Activated CD4-positive, alpha-beta T cell treated with anti-CD3 and anti-CD28 coated beads, Interleukin-2, Interleukin-6, amounts not matched to agents 100 ng/mL and 50 ng/mL, durations not matched to agents 16 hours and 8 hours (primary cell): ENCODE data around the gene ATP5PB.

Experiments used
- DNase-seq: peaks from one replicate; pipeline ENCODE4 v3.0.0-alpha.2; 2020

ATP5PB gene, protein sequence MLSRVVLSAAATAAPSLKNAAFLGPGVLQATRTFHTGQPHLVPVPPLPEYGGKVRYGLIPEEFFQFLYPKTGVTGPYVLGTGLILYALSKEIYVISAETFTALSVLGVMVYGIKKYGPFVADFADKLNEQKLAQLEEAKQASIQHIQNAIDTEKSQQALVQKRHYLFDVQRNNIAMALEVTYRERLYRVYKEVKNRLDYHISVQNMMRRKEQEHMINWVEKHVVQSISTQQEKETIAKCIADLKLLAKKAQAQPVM

DNA sequence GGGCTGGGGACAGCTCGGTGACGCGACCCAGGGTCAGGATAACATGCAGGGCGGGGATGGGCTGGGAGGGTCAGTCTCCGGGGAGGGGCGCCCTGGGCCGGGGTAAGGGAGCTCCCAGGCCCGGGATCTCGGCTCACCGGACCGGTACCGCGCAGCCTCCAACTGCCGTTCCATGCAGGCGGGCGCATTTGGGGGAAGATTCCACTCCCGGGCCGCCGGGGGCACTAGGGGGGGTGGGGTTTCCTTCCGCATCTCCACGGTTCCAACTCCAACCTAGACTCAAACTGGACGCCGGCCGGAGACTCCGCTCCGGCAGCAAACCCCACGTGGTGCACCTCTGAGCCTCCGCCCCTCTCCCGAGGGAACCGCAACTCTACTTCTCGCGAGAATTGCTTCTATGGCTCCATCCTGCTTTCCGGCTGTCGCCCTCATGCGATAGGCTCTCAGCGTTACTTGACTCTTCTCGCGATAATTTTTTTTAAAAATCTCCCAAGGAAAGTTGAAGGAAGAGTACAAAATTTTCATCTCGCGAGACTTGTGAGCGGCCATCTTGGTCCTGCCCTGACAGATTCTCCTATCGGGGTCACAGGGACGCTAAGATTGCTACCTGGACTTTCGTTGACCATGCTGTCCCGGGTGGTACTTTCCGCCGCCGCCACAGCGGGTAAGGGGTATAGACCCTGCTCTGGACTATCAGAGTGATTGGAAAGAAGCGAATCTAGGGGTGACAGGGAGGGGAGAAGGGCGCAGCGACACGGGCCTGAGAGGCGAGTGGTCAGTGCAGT is at the start of gene ATP5PB, which contains the start of gene WDR77:
TSS of gene ATP5PB (plus strand) at position 547 of the 785 bp plus-strand sequence. CDS start at position 625, 78 bp downstream.
TSS of gene WDR77 (minus strand) at position 339 of the 785 bp plus-strand sequence. CDS start at position 252, 87 bp downstream.
- DNase-seq, result peak; percentile 98

DNA sequence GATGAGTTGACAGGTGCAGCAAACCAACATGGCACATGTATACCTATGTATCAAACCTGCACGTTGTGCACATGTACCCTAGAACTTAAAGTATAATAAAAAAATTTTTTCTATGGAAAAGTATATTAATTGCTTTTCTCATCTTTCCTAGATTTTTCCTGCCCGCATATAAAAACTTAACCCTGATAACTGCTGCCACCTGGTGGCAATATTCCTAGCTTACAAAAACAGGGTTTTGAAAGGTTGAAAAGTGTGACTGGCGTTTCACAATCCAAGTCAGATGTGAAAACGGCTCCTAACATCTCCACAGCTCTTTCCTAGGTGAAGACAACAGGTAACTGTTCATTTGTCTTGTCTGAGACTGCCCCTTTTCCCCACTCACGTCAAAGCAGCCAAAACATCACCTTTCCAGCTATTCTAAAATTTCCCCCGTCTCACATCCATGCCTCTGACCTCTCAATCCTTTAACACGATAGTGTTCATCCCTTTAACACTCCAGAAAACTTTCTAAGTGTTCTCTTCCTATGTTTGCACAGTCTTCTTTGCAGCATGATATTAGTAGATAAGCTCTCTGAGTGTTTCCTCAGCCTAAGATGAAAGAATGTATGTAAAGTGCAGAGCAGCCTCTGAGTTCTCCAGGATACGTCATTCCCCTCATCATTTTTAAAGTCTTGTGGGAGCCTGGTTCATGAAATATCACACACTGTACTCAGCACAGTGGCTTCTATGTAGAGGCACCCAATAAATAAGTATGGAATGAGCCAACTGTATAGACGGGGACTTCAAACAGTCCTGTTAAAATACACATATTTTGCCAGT is 49.3 kb upstream of the ATP5PB start:
- DNase-seq, result peak; percentile 59

DNA sequence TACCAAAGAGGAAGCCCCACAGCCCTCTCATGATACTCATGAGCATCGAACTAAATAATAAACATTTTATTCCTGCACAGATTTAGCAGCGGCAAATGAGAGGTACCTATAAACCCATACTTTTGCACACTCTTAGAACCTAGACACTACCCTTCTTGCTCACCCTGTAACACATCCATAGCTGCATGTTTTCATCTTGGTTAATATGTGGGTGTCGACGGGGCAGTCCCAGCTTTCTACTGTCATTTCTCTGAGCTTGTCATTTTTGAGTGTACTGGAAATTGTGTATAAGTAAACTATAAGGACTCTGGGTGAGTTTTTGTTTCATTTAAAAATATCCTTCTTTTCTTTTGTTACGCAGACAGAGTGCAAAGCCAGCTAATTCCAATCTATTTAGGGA is 47.2 kb upstream of the ATP5PB start:
- no peak for DNase-seq

GRCh38 chr1:111404588-111404987 is 44.7 kb upstream of the ATP5PB start:
- DNase-seq, result no peak

- DNase-seq, result peak; percentile 66
These were observed 42.9 kb upstream of the ATP5PB start for GRCh38 chr1:111406321-111406768.

- DNase-seq, result no peak
These were observed 42.0 kb upstream of the ATP5PB start for GRCh38 chr1:111407301-111407700.

- DNase-seq, result no peak
These were observed 36.4 kb upstream of the ATP5PB start for GRCh38 chr1:111412839-111413238.

DNA sequence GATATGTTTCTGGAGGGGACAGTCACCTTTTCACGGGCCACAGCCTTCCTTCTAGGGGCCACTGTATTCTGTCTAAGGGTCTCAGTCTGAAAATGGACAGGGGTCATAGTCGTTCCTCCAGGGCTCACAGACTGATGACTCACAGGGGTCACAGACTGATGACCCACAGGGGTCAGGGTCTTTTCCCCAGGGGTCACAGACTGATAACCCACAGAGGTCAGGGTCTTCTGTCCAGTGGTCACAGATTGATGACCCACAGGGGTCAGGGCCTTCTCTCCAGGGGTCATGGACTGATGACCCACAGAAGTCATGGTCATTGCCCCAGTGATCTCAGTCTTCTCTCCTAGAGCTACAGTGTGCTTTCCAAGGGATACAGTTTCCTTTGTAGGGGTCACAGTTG is 34.5 kb upstream of the ATP5PB start:
- no peak for DNase-seq

DNA sequence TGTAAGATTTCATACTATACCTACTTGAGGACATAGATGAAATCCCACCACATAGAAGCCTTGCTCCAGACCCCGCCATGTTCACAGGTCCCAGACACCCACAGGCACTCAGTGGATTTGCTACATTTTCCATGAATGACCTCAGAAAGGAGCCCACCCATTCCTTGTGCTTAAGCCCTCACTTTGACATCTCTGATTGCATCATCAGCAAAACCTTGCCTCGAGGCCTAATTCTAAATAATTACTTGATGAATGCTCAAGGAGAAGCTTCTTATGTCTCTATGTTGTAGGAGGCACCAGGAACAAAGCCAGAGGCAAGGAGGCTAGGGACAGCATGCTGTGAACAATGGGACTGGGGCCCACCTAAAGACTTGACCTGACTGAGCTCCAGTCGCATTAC is 33.8 kb upstream of the ATP5PB start:
- no peak for DNase-seq

DNA sequence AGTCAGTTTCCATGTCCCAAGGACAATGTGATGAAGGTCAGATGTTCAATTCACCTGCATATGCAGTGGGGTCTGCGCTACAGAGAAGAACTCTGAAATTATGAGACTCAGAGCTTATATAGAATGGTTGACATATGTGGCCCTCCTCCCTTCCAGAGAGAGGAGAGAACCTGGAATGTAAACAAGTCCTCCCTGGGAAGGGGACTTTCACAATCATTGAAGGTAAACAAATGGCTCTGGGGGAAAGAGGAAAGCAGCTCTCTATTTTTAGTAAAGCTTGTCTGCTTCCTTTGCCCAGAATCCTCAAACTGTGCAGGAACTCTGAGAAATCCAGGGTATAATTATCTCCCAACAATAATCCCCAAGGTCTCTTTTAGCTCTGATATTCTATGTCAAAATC is 31.5 kb upstream of the ATP5PB start:
- no peak for DNase-seq

- DNase-seq, result no peak
These were observed 30.2 kb upstream of the ATP5PB start for GRCh38 chr1:111419037-111419436.

- no peak for DNase-seq
These were observed 28.9 kb upstream of the ATP5PB start for GRCh38 chr1:111420377-111420776.

GRCh38 chr1:111422546-111423391 is 26.5 kb upstream of the ATP5PB start:
- DNase-seq, result no peak

GRCh38 chr1:111424281-111424680 is 25.0 kb upstream of the ATP5PB start:
- no peak for DNase-seq

DNA sequence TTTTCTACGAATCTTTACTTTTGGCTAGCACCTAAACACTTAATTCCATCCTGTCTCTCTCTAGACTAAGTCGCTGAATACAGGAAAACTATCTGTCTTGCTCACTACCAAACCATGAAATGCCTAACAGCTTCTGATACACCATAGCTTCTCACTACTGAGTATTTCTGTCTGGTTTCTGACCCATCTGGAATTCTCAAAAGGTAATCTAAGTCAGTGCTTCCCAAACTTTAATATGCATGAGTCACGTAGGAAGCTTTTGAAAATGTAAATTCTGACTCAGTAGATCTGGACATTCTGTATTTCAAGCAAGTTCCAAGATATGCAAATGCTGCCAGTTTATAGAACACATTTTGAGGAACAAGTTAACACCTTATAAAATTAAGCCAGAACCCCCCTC is 12.5 kb upstream of the ATP5PB start:
- no peak for DNase-seq

- no peak for DNase-seq
These were observed 9.6 kb upstream of the ATP5PB start for GRCh38 chr1:111439461-111440351.

GRCh38 chr1:111441573-111442192 is 7.6 kb upstream of the ATP5PB start:
- peak; percentile 58 for DNase-seq

GRCh38 chr1:111442457-111442856 is 6.8 kb upstream of the ATP5PB start:
- peak; percentile 31 for DNase-seq

- no peak for DNase-seq
These were observed 5.2 kb upstream of the ATP5PB start for GRCh38 chr1:111444031-111444430.

GRCh38 chr1:111446546-111446945 is 2.7 kb upstream of the ATP5PB start:
- no peak for DNase-seq
